GM19372 (cell line): Measurements from ENCODE around the gene COL23A1.

Experiments used
- ATAC-seq: cut with Tn5 transposase; IDR thresholded peaks from one replicate; pipeline ENCODE4 v1.9.1; 2021; ENCODE audit warnings: mild to moderate bottlenecking, low read depth, moderate library complexity; ENCODE audit not compliant: unreplicated experiment

The COL23A1 gene

GRCh38 chr5:178590141-178590923 is at the start of gene COL23A1:
Gene COL23A1 (minus strand): TSS chr5:178590393.
- peak; percentile 58 for ATAC-seq

- no peak for ATAC-seq
These were observed 47.3 kb upstream of the COL23A1 start for GRCh38 chr5:178637356-178638074.

- no peak for ATAC-seq
These were observed 42.1 kb upstream of the COL23A1 start for GRCh38 chr5:178632285-178632684.

GRCh38 chr5:178630951-178631350 is 40.8 kb upstream of the COL23A1 start:
- ATAC-seq, result no peak

- ATAC-seq, result no peak
These were observed 40.3 kb upstream of the COL23A1 start for GRCh38 chr5:178630475-178630930.

GRCh38 chr5:178627259-178627598 is 37.0 kb upstream of the COL23A1 start:
- ATAC-seq, result no peak

GRCh38 chr5:178626484-178627258 is 36.5 kb upstream of the COL23A1 start, which contains the start of gene CLK4:
Gene CLK4 (minus strand): TSS chr5:178627050. CDS start chr5:178623416, 3,634 bp downstream.
- ATAC-seq, result peak; percentile 77

GRCh38 chr5:178625679-178626483 is 35.7 kb upstream of the COL23A1 start:
- ATAC-seq, result peak; percentile 3

- no peak for ATAC-seq
These were observed 34.7 kb upstream of the COL23A1 start for GRCh38 chr5:178624631-178625546.

- ATAC-seq, result no peak
These were observed 32.6 kb upstream of the COL23A1 start for GRCh38 chr5:178622679-178623247.

- ATAC-seq, result no peak
These were observed 29.2 kb upstream of the COL23A1 start for GRCh38 chr5:178619390-178619789.

GRCh38 chr5:178612299-178612698 is 22.1 kb upstream of the COL23A1 start:
- no peak for ATAC-seq

GRCh38 chr5:178606269-178606668 is 16.1 kb upstream of the COL23A1 start:
- no peak for ATAC-seq

GRCh38 chr5:178605788-178606187 is 15.6 kb upstream of the COL23A1 start:
- no peak for ATAC-seq

- ATAC-seq, result no peak
These were observed 12.6 kb upstream of the COL23A1 start for GRCh38 chr5:178602752-178603151.

- no peak for ATAC-seq
These were observed 5.6 kb upstream of the COL23A1 start for GRCh38 chr5:178595750-178596149.

- ATAC-seq, result no peak
These were observed 5.0 kb upstream of the COL23A1 start for GRCh38 chr5:178595150-178595549.

- ATAC-seq, result no peak
These were observed 781 bp upstream of the COL23A1 start for GRCh38 chr5:178590924-178591423.
